H1 (cell line): ENCODE data around the gene TDRD1. TPM values are rescaled to one million over a fixed set of nuclear protein-coding genes. Genes with fewer than 3 reads are reported as not detected.

ENCODE experiments used
- CTCF ChIA-PET: fragments of 300-600 bp; sonication (Branson Sonifier 250); formaldehyde crosslinking; loops from one replicate; lab custom pipeline; 2021; ENCODE audit not compliant: partially characterized antibody; lab: Charles Lee
- POLR2A ChIA-PET: fragments of 300-600 bp; sonication (Branson Sonifier 250); formaldehyde crosslinking; loops from one replicate; lab custom pipeline; 2021; ENCODE audit warnings: inconsistent platforms; ENCODE audit not compliant: partially characterized antibody; lab: Charles Lee
- DNase-seq, 2 experiments: peaks; one replicate each; pipeline versions ENCODE4 v3.0.0 to v3.0.0-alpha.2; 2010 to 2022; ENCODE audit warnings: low spot score in 2 of 2, low read depth in 1 of 2, mixed read lengths in 1 of 2
- FAIRE-seq: peaks from 2 replicates; lab custom pipeline; 2011; peaks lifted over from hg19 to GRCh38; lab: Jason Lieb, UNC
- H2AFZ ChIP-seq: 2 replicates; pipeline ENCODE4 v1.8.1; 2012; ENCODE audit warnings: low read length, inconsistent platforms
- H2AK5ac ChIP-seq: 2 replicates; pipeline ENCODE4 v1.6.1; 2013; ENCODE audit warnings: low read depth, low read length
- H2BK120ac ChIP-seq: replicated peaks from 2 replicates; pipeline ENCODE3; 2013; ENCODE audit warnings: low read depth, low read length, inconsistent platforms
- H2BK12ac ChIP-seq: 2 replicates; pipeline ENCODE4 v1.6.1; 2013; ENCODE audit warnings: low read depth, low read length
- H2BK15ac ChIP-seq: 2 replicates; pipeline ENCODE4 v1.6.1; 2013; ENCODE audit warnings: low read length
- H2BK20ac ChIP-seq: 2 replicates; pipeline ENCODE4 v1.6.1; 2013; ENCODE audit warnings: low read length
- H2BK5ac ChIP-seq: 2 replicates; pipeline ENCODE4 v1.6.1; 2013; ENCODE audit warnings: low read depth, low read length
- H3K14ac ChIP-seq: 2 replicates; pipeline ENCODE4 v1.6.1; 2013; ENCODE audit warnings: inconsistent platforms; ENCODE audit not compliant: insufficient read length
- H3K18ac ChIP-seq: 2 replicates; pipeline ENCODE4 v1.6.1; 2013; ENCODE audit warnings: low read length; ENCODE audit errors: extremely low read depth
- H3K23ac ChIP-seq: 2 replicates; pipeline ENCODE4 v1.6.1; 2013; ENCODE audit warnings: inconsistent platforms; ENCODE audit not compliant: insufficient read length
- H3K23me2 ChIP-seq: 2 replicates; pipeline ENCODE4 v1.6.1; 2013; ENCODE audit warnings: low read depth, low read length
- H3K27ac ChIP-seq: 2 replicates; pipeline ENCODE4 v1.6.1; 2011; ENCODE audit warnings: low read depth, low read length, inconsistent platforms
- H3K27me3 ChIP-seq, 4 experiments: replicated peaks in 1 of 4; 1 replicate in 1 of 4; 2 replicates in 3 of 4; pipeline versions ENCODE4 v1.6.1 to v1.8.1; 2011 to 2013; ENCODE audit warnings: low read length in 3 of 4, mild to moderate bottlenecking in 3 of 4, inconsistent platforms in 2 of 4, mixed read lengths in 2 of 4, moderate library complexity in 1 of 4; ENCODE audit not compliant: control insufficient read depth in 3 of 4, insufficient read depth in 3 of 4; ENCODE audit errors: extremely low read depth in 1 of 4
- H3K36me3 ChIP-seq, 4 experiments: 2 replicates each; pipeline versions ENCODE4 v1.6.1 to v1.8.1; 2011 to 2013; ENCODE audit warnings: mild to moderate bottlenecking in 4 of 4, low read length in 3 of 4, moderate library complexity in 2 of 4, control low read depth in 1 of 4, inconsistent platforms in 1 of 4; ENCODE audit not compliant: insufficient read depth in 4 of 4, control insufficient read depth in 2 of 4
- H3K4ac ChIP-seq: replicated peaks from 2 replicates; pipeline ENCODE3; 2013; ENCODE audit warnings: low read length, low read depth, mixed read lengths, inconsistent platforms; ENCODE audit not compliant: insufficient read length
- H3K4me1 ChIP-seq, 4 experiments: replicated peaks in 1 of 4; 1 replicate in 1 of 4; 2 replicates in 3 of 4; pipeline versions ENCODE4 v1.6.1 to v1.8.1; 2011 to 2013; ENCODE audit warnings: low read length in 3 of 4, inconsistent platforms in 2 of 4, mixed read lengths in 1 of 4; ENCODE audit not compliant: insufficient read depth in 4 of 4, control insufficient read depth in 3 of 4
- H3K4me2 ChIP-seq, 2 experiments: 2 replicates each; pipeline versions ENCODE4 v1.6.1 to v1.8.1; 2011 to 2013; ENCODE audit warnings: low read depth in 2 of 2, low read length in 2 of 2, control low read depth in 1 of 2, inconsistent platforms in 1 of 2, mild to moderate bottlenecking in 1 of 2; ENCODE audit not compliant: insufficient read depth in 1 of 2
- H3K4me3 ChIP-seq, 4 experiments: fragments of 200-600, 300-600 bp in 1 of 4; sonication (generic), shearing (Covaris generic), sonication (Bioruptor Twin) in 1 of 4; 2 replicates each; pipeline versions ENCODE4 v1.5.1 to v1.8.1; 2011 to 2016; ENCODE audit warnings: low read length in 4 of 4, low read depth in 3 of 4, control low read depth in 2 of 4, inconsistent platforms in 2 of 4, mild to moderate bottlenecking in 2 of 4, mixed read lengths in 1 of 4, moderate library complexity in 1 of 4; ENCODE audit not compliant: insufficient read depth in 2 of 4; ENCODE audit errors: extremely low read depth in 1 of 4
- H3K56ac ChIP-seq: replicated peaks from 2 replicates; pipeline ENCODE3; 2013; ENCODE audit warnings: low read depth, mild to moderate bottlenecking, mixed read lengths, low read length, inconsistent platforms; ENCODE audit not compliant: insufficient read length
- H3K79me1 ChIP-seq: 2 replicates; pipeline ENCODE4 v1.6.1; 2013; ENCODE audit warnings: low read depth, low read length, control low read depth
- H3K79me2 ChIP-seq, 2 experiments: 2 replicates each; pipeline versions ENCODE4 v1.6.1 to v1.8.1; 2012 to 2013; ENCODE audit warnings: low read length in 2 of 2, mild to moderate bottlenecking in 2 of 2, inconsistent platforms in 1 of 2; ENCODE audit not compliant: insufficient read depth in 2 of 2, control insufficient read depth in 1 of 2
- H3K9ac ChIP-seq, 4 experiments: replicated peaks in 1 of 4; 1 replicate in 1 of 4; 2 replicates in 3 of 4; pipeline versions ENCODE4 v1.6.1 to v1.8.1; 2011 to 2013; ENCODE audit warnings: low read depth in 3 of 4, low read length in 3 of 4, control low read depth in 2 of 4, mild to moderate bottlenecking in 2 of 4, moderate library complexity in 2 of 4, inconsistent platforms in 1 of 4; ENCODE audit errors: extremely low read depth in 1 of 4
- H3K9me3 ChIP-seq, 2 experiments: 2 replicates each; pipeline versions ENCODE4 v1.6.1 to v1.8.1; 2012 to 2013; ENCODE audit warnings: mild to moderate bottlenecking in 2 of 2, moderate library complexity in 2 of 2, control low read depth in 1 of 2, inconsistent platforms in 1 of 2, low read depth in 1 of 2, low read length in 1 of 2, mixed read lengths in 1 of 2; ENCODE audit not compliant: insufficient read depth in 2 of 2
- H4K20me1 ChIP-seq, 2 experiments: replicated peaks in 1 of 2; 2 replicates each; pipeline versions ENCODE3 to v1.8.1; 2011 to 2013; ENCODE audit warnings: inconsistent platforms in 2 of 2, low read length in 2 of 2, mild to moderate bottlenecking in 1 of 2; ENCODE audit not compliant: insufficient read depth in 2 of 2, control insufficient read depth in 1 of 2
- H4K5ac ChIP-seq: 2 replicates; pipeline ENCODE4 v1.6.1; 2013; ENCODE audit warnings: low read length, low read depth, mixed read lengths, inconsistent platforms; ENCODE audit not compliant: insufficient read length
- H4K8ac ChIP-seq: 2 replicates; pipeline ENCODE4 v1.8.0; 2013; ENCODE audit warnings: mild to moderate bottlenecking, moderate library complexity, low read length, inconsistent platforms; ENCODE audit not compliant: insufficient read depth; ENCODE audit errors: extremely low read depth
- H4K91ac ChIP-seq: replicated peaks from 2 replicates; pipeline ENCODE3; 2013; ENCODE audit warnings: low read length, mixed read lengths, inconsistent platforms; ENCODE audit not compliant: insufficient read length
- BRCA1 ChIP-seq: IDR thresholded peaks from 2 replicates; pipeline ENCODE4 v1.6.1; 2012; ENCODE audit warnings: low read depth, low read length, improper control_type of control experiment
- CBX8 ChIP-seq: fragments of 300-800, 300-1000 bp; sonication (generic); IDR thresholded peaks from 2 replicates; pipeline ENCODE4 v1.7.1; 2016; ENCODE audit warnings: low read depth, low read length, borderline replicate concordance
- WGBS, 2 experiments: shearing (Covaris generic) in 1 of 2; methylation state at CpG; one replicate each; pipeline versions ENCODE4 v1.1.6 to v1.1.7; 2013 to 2015; ENCODE audit warnings: low lambda C conversion rate in 2 of 2, mixed read lengths in 2 of 2, inconsistent platforms in 1 of 2, low coverage in 1 of 2, missing lambda C conversion rate in 1 of 2; ENCODE audit not compliant: insufficient replicate concordance in 2 of 2, insufficient coverage in 1 of 2, insufficient read length in 1 of 2; ENCODE audit errors: extremely low coverage in 1 of 2, missing lambda C conversion rate in 1 of 2; 5-methylcytosine and 5-hydroxymethylcytosine counted together
- polyA plus RNA-seq, 7 experiments: library from polyadenylated mRNA; depleted of rRNA in 3 of 7; stranded (reverse) in 5 of 7; unstranded in 2 of 7; fragments of >200 nt in 5 of 7; fragments of 200-250 nt in 2 of 7; gene quantifications; 1 replicate in 5 of 7; 2 replicates in 1 of 7; 4 replicates in 1 of 7; pipeline versions ENCODE4 v1.2.1 to v1.2.3, GENCODE V29; 2011 to 2013; ENCODE audit warnings: missing spikeins in 2 of 7, mixed read lengths in 2 of 7
- total RNA-seq: library from RNA; stranded (reverse); fragmentation: NEBNext Ultra II Directional; extraction: Animal tissue kit (Norgen Biotek cat#: 25700); gene quantifications from 2 replicates; pipeline ENCODE4 v1.2.1, GENCODE V29; 2021
- TF ChIP-seq, protein P1 (sequence below), 3 experiments: IDR thresholded peaks; 1 replicate in 2 of 3; 2 replicates in 1 of 3; pipeline versions ENCODE4 v1.5.1 to v1.6.1; 2011; ENCODE audit warnings: low read length in 3 of 3, mild to moderate bottlenecking in 3 of 3, inconsistent platforms in 2 of 3, low read depth in 1 of 3, moderate library complexity in 1 of 3; ENCODE audit not compliant: insufficient read depth in 1 of 3; ENCODE audit errors: control extremely low read depth in 1 of 3

Gene TDRD1
- total and polyA plus RNA-seq, 2 of the 8 experiments (the other 6 are each of a cell fraction or from before 2014, with no cell fraction given): 0.02 to 0.71 TPM

- 84% methylated on average over 6 of the region's 6 CpGs; no CpG with 5 or more reads in 1 of the 2 experiments for WGBS, 2 experiments
- Histone ChIP-seq H3K27ac (no peak overlapping the region), H3K79me2 (no peaks in the 10 kb centered on the region), H2BK5ac (no peak overlapping the region), H2BK120ac (no peak overlapping the region), H3K4me1 (no peaks in the 10 kb centered on the region; a peak in 2 of 7 replicates), H3K9ac (no peak overlapping the region), H2BK15ac (no peak overlapping the region), H2AFZ (no peak overlapping the region), H3K36me3 (no peaks in the 10 kb centered on the region), H3K9me3 (no peaks in the 10 kb centered on the region), H3K27me3 (peaks cover 0 to 15% (median 10%) of the 10 kb centered on the region in 4 experiments; a peak in 5 of 7 replicates), H3K4ac (no peak overlapping the region), H4K20me1 (no peaks in the 10 kb centered on the region), H3K79me1 (no peaks in the 10 kb centered on the region), H3K23me2 (peaks cover 3% of the 10 kb centered on the region; the same call in 1 of the 2 replicates), H3K4me3 (no peak overlapping the region), H4K8ac (no peak overlapping the region), H2AK5ac (no peak overlapping the region), H3K4me2 (no peak overlapping the region), H4K5ac (no peak overlapping the region), H4K91ac (no peak overlapping the region), H3K14ac (no peak overlapping the region), H2BK20ac (no peak overlapping the region), H3K23ac (no peak overlapping the region), H2BK12ac (no peak overlapping the region), H3K56ac (no peak overlapping the region), H3K18ac (no peak overlapping the region)
- DNase-seq: no peak
- TF ChIP-seq BRCA1: no peak
- TF ChIP-seq, protein P1, sequence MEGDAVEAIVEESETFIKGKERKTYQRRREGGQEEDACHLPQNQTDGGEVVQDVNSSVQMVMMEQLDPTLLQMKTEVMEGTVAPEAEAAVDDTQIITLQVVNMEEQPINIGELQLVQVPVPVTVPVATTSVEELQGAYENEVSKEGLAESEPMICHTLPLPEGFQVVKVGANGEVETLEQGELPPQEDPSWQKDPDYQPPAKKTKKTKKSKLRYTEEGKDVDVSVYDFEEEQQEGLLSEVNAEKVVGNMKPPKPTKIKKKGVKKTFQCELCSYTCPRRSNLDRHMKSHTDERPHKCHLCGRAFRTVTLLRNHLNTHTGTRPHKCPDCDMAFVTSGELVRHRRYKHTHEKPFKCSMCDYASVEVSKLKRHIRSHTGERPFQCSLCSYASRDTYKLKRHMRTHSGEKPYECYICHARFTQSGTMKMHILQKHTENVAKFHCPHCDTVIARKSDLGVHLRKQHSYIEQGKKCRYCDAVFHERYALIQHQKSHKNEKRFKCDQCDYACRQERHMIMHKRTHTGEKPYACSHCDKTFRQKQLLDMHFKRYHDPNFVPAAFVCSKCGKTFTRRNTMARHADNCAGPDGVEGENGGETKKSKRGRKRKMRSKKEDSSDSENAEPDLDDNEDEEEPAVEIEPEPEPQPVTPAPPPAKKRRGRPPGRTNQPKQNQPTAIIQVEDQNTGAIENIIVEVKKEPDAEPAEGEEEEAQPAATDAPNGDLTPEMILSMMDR (IDR thresholded peaks at IDR 0.05; ENCODE audit: control extremely low read depth in 1 of 3, insufficient read depth in 1 of 3, low read depth in 1 of 3, low read length in 3 of 3): no peak
- no peak for TF ChIP-seq CBX8
- FAIRE-seq: no peak
- ChIA-PET CTCF (interaction anchor here (0.6 to 3.6 kb wide), 5 partner anchors 10 to 450 kb away, joined by 3 to 10 read pairs (median 4); no protein-coding TSS in a partner anchor), POLR2A (no interaction called here)
These were observed 65.0 kb downstream of the TDRD1 start for GRCh38 chr10:114244126-114244525.
